ENCODE measurements around the gene MAGI2.

DNA sequence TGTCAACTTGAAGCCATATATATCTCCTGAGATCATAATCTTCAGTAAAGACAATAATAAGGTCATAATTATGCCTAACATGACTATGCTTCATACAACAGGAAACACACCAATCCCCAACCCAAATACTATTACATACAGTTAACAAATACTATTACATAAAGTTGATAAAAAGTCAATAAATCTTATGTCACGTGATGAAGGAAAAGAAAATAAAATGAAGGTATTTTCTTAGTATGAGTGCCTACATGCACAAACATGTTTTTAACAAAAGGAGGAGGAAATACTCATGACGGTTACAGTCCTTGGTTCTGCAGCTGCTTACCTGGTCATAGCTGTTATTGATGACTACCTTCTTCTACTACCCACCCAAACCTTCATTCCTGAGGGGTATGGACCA, 844.2 kb downstream of the MAGI2 start:
- TF ChIP-seq, protein P1, sequence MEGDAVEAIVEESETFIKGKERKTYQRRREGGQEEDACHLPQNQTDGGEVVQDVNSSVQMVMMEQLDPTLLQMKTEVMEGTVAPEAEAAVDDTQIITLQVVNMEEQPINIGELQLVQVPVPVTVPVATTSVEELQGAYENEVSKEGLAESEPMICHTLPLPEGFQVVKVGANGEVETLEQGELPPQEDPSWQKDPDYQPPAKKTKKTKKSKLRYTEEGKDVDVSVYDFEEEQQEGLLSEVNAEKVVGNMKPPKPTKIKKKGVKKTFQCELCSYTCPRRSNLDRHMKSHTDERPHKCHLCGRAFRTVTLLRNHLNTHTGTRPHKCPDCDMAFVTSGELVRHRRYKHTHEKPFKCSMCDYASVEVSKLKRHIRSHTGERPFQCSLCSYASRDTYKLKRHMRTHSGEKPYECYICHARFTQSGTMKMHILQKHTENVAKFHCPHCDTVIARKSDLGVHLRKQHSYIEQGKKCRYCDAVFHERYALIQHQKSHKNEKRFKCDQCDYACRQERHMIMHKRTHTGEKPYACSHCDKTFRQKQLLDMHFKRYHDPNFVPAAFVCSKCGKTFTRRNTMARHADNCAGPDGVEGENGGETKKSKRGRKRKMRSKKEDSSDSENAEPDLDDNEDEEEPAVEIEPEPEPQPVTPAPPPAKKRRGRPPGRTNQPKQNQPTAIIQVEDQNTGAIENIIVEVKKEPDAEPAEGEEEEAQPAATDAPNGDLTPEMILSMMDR (conservative IDR thresholded peaks at IDR 0.05; ENCODE audit: low read length) = no peak
- no peak for TF ChIP-seq EZH2phosphoT487 (IDR thresholded peaks at IDR 0.05; ENCODE audit: borderline replicate concordance)

Data from Loucy (cell line).